NCI-H510A treated with DMSO at 0.1 percent for 48 hours (cell line): Measurements from ENCODE around the gene NAA10.
A peak's percentile ranks its signal among the peaks of the same experiment; 100 is the strongest.

Source experiments
- DNase-seq: peaks from one replicate; lab custom pipeline; 2025; lab: John Stamatoyannopoulos, UW

The NAA10 gene

GRCh38 chrX:153966841-153967535, 32.2 kb upstream of the NAA10 start:
- no peak for DNase-seq

DNA sequence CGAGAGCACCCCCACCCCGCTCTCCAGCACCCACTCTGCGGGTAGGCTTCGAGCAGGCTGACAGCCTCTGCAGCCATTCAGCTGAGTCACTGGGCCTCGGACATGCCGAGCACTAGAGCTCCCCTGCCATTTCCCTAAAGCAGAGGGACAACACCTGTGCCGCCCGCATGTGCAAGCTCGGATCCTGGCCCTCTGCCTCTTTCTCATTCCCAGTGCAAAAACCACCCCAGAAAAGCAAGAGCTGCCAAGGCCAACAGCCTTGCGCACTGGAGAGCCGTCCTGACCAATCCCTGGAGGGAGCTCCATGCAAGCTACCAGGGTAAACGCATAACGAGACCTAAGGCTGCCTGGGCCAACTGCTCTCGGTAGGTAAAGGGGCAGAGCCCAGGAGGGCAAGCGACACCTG, 31.4 kb upstream of the NAA10 start:
- no peak for DNase-seq

DNA sequence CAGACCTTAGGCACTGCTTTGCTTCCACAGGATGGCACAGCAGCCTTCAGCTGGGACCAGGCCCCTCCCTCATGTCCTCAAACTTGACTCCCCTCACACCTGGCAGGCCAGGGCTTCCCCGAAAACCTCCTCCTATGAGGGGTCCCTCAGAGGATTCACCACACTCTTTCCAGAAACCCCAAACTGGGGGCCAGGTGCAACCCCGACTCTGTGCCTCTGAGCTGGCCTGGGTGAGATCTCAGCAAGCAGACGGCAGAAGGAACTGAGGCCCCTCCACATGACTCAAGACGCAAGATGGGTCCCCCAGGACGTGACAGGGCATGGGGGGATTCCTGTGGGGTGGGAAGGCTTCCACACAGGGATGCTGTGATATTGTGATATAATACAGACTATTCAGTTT, 30.6 kb upstream of the NAA10 start:
- no peak for DNase-seq

GRCh38 chrX:153964105-153964504, 29.3 kb upstream of the NAA10 start:
- no peak for DNase-seq

- DNase-seq: no peak
Measured at GRCh38 chrX:153963546-153963945, 28.7 kb upstream of the NAA10 start.

GRCh38 chrX:153961292-153961691, 26.5 kb upstream of the NAA10 start:
- DNase-seq: no peak

- DNase-seq: no peak
Measured at GRCh38 chrX:153960786-153961185, 25.9 kb upstream of the NAA10 start.

GRCh38 chrX:153960077-153960476, 25.2 kb upstream of the NAA10 start:
- DNase-seq: no peak

GRCh38 chrX:153959649-153960048, 24.8 kb upstream of the NAA10 start:
- DNase-seq: no peak

DNA sequence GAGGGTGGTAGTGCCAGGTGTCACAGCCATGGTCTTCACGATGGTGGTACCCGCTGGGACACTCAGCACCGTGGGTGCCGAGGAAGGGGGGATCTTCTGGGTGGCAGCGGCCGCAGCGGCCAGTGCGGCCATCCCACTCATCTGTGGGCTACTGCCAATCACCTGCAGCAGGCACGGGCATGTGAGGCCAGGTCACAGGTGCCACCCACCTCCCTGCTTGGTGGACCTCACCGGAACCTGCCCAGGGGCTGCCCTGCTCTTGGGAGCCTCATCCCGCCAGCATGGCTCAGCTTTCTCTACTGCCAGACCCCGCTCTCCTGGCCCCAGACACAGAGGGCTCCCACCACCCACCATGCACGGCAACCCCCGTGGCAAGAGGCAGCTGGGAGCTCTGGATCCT, 23.8 kb upstream of the NAA10 start:
- DNase-seq: no peak

DNA sequence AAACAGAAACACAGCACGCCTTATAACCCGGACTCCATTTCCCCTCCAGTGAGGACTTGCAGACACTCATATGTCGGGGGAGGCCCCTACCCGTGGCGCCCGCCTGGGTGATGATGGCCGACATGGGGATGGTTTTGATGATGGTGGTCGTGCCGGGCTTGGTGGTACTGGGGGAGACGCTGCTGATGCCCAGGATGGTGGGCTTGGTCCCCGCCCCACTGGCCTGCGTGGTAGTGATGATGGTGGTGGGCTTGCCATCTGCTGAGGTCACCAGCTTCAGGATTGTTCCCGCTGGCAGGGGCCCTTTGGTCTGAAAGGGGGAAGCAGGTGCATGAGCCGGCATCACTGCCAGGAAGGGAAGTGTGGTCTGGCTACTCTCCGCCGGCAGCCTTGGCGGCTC, 22.4 kb upstream of the NAA10 start:
- DNase-seq: no peak

GRCh38 chrX:153956044-153956907, 21.4 kb upstream of the NAA10 start:
- no peak for DNase-seq

- DNase-seq: no peak
Measured at GRCh38 chrX:153955228-153955732, 20.4 kb upstream of the NAA10 start.

DNA sequence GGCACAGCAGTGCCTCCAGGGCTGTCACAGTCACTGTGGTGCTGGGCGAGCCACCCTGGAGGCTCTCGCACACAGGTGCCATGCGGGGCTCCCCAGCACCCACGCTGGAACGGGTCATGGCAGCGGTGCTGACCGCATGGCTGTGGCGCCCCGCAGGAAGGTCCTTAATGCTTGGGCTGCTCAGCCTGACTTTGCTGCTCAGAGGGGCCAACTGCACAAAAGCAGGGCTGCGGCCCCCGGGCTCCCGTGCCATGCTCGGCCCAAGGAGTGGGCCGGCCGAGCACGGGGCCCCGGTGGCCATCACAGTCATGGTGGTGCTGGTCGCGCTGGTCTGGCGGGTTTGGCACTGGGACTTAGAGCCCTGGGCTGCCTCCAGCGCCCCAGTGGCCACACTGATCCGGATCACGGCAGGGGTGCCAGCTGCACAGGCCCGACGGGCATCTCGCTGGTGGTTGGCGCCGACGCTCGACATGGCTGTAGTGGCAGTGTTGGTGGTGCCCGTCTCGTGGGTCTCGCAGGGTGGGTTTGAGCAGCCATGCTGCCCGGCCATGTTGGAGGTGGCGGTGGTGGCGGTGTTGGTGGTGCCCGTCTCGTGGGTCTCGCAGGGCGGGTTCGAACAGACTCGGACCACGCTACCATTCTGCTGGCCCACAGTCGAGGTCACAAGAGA, 19.9 kb upstream of the NAA10 start:
- DNase-seq: no peak

DNA sequence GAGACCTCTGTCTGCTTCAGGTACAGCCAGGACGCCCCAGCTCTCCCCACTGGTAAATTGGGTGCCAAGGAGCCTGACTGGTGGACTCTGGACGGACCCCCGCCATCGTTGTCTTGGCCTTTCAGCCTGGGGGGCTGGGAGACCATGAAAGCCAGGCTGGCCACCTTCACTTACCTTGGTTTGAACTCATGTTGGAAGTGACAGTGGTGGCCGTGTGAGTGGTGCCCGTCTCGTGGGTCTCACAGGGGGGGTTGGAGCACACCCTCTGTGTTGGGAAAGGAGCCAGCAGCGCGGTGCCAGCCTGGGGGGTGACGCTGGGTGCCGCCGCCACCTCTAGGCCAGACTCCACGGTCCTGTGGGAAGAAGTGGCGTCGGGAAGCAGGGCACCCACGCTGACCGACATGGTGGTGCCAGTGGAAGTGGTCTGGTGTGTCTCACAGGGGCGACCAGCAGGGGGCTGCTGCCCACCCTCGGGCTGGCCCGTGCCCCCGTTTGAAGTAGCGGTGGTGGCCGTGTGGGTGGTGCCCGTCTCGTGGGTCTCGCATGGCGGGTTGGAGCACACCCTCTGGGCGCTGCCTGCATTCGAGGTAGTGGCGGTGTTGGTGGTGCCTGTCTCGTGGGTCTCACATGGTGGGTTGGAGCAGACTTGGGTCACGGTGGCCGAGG, 19.2 kb upstream of the NAA10 start:
- no peak for DNase-seq

DNA sequence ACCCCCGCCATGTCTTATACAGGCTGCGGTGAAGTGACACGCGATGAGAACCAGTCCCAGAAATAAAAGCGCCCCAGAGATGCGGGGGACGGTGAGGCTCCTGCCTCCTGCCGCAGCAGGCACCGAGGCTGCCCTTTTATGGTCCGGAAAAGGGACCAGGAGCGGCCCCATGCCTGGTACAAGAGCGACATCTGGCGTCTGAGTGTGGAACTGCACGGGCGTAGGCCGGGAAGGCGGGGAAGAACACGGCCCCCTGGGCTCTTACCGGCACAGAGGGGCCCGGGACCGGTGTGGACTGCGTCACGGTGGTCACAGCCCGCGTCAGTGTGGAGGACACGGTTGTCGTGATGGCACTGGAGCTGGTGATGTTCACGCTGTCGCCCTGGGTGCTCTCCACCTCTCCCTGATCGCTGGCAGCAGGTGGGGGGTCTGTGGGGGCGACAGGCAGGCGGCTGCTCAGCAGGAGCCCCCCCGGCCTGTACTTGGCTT, 18.5 kb upstream of the NAA10 start:
- DNase-seq: peak; percentile 26

- DNase-seq: no peak
Measured at GRCh38 chrX:153952373-153953026, 17.7 kb upstream of the NAA10 start.

- no peak for DNase-seq
Measured at GRCh38 chrX:153951683-153952372, 17.0 kb upstream of the NAA10 start.

DNA sequence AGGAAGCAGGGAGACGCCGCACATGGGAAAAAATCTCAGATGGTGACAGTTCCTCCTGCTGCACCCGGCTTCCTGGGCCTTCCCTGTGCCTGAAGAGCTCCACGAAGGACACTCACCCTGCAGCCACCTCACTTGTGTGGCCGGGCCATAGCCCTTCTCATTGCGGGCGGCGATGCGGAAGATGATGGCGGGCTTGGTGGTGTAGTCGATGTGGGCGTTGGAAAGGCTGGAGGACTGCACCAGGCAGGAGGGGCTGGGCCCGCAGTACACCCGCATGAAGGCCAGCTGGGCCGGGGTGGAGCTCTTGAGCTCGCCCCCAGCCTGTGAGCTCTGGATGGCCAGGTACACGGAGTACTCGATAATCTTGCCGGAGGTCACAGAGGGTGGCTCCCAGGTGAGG, 15.3 kb upstream of the NAA10 start:
- DNase-seq: no peak

DNA sequence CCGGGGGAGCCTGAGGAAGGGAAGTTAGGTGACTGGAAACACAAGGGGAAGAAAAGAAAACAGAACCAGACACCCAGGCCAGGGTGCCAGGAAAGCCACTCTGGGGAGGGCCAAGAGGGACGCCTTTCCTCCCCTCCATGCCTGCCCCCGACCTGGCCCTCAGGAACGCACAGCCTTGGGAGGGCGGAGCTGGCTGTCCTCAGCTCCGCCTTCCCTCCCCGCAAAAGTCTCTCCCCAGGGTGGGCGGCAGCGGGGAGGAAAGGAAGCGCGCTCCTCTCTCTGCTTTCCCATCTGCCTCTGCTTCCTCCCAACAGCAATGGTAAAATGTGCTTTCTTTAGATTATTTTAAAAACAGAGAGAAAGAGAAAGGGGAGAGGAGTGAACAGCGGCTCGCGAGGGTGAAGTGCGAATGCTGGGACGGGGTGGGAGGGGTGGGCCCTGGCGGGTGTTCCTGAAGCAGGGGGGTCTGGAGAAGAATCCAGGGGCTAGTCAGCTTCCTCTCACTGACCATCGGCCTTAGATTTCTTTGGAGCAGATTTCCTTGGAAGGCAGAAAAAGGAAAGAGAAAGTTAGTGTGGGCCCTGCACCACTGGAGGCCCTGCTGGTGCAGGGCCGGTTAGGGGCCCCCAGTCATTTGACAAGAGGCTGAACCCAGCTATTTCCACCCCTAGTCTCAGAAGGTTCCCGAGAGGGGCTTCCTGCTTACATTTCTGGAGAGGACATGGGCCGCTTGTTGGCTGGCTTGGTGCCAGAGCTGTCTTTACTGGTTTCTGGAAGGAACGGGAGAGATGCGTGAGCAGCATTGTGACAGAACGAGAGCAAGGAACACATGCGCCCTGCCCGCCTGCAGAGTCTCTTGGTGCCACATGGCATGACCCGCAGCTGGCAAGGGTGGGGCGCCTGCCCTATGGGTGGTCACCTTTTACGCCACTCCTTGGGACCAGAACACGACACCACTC, 14.3 kb upstream of the NAA10 start:
- no peak for DNase-seq
